Keratinocyte (primary cell): ENCODE results near the gene HDLBP.

Source experiments
- EZH2 ChIP-seq: IDR thresholded peaks from one replicate; pipeline ENCODE4 v1.6.1; 2012; ENCODE audit warnings: inconsistent platforms, mild to moderate bottlenecking, low read length, moderate library complexity
- TF ChIP-seq, protein P1 (sequence below), 3 experiments: IDR thresholded peaks in 1 of 3; conservative IDR thresholded peaks in 1 of 3; optimal IDR thresholded peaks in 1 of 3; 2 replicates in 2 of 3; 3 replicates in 1 of 3; pipeline versions ENCODE3 to v1.5.1; 2011; ENCODE audit warnings: low read length in 3 of 3, mild to moderate bottlenecking in 3 of 3, moderate library complexity in 2 of 3, control low read depth in 1 of 3, inconsistent platforms in 1 of 3; ENCODE audit not compliant: insufficient read depth in 2 of 3; ENCODE audit errors: extremely low read depth in 1 of 3

DNA sequence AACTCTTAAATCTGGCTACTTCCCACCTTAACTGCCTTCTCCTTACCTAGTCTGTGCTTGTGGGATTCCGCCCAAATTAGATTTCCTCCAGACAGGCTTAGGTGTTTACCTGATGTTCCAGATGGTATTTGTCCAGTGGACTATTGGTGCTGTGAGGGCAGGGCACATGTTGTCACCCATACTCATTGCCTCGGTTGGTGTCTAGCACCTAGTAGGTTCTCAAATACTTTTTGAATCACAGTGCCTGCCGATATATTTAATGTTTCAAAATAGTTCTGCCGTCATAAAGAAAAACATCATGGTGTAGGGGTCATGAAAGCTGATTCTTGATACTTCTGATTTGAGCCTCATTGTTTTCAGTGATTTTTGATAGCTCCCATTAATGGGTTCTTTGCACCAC is 1.4 kb upstream of the HDLBP start:
- TF ChIP-seq, protein P1, sequence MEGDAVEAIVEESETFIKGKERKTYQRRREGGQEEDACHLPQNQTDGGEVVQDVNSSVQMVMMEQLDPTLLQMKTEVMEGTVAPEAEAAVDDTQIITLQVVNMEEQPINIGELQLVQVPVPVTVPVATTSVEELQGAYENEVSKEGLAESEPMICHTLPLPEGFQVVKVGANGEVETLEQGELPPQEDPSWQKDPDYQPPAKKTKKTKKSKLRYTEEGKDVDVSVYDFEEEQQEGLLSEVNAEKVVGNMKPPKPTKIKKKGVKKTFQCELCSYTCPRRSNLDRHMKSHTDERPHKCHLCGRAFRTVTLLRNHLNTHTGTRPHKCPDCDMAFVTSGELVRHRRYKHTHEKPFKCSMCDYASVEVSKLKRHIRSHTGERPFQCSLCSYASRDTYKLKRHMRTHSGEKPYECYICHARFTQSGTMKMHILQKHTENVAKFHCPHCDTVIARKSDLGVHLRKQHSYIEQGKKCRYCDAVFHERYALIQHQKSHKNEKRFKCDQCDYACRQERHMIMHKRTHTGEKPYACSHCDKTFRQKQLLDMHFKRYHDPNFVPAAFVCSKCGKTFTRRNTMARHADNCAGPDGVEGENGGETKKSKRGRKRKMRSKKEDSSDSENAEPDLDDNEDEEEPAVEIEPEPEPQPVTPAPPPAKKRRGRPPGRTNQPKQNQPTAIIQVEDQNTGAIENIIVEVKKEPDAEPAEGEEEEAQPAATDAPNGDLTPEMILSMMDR (optimal IDR thresholded peaks at IDR 0.05 in 1 of 3, IDR thresholded peaks at IDR 0.05 in 1 of 3, conservative IDR thresholded peaks at IDR 0.05 in 1 of 3; ENCODE audit: extremely low read depth in 1 of 3, insufficient read depth in 2 of 3, low read length in 3 of 3): no peak
- TF ChIP-seq EZH2: no peak
